K562 (cell line): ENCODE data around the gene ASRGL1. TPM values are rescaled to one million over a fixed set of nuclear protein-coding genes. Genes with fewer than 3 reads are reported as not detected.

Source experiments
- ATAC-seq: fragments of 200-7000 bp; cut with Tn5 transposase; 3 replicates; pipeline ENCODE4 v1.9.1; 2020; ENCODE audit warnings: moderate library complexity
- BruUV-seq: library from RNA; stranded (reverse); fragments of 400-500 nt; replicated peaks from 2 replicates; lab custom pipeline; 2021; lab: Mats Ljungman, UMichigan
- CTCF ChIA-PET: fragments of 300-600 bp; formaldehyde crosslinking; extraction: SDS; loops from one replicate; lab custom pipeline; 2021; ENCODE audit warnings: low intra/inter-chr PET ratio; lab: Yijun Ruan, JAX
- POLR2A ChIA-PET: fragments of 300-600, 350-650 bp; sonication (Branson Sonifier 250); formaldehyde crosslinking; extraction: SDS; loops from one replicate; lab custom pipeline; 2021; ENCODE audit warnings: antibody characterized with exemption, inconsistent platforms; lab: Yijun Ruan, JAX
- DNase-seq, 4 experiments: peaks; one replicate each; pipeline versions ENCODE4 v3.0.0 to v3.0.0-alpha.2; 2011 to 2018; ENCODE audit warnings: low spot score in 3 of 4, mixed read lengths in 3 of 4; ENCODE audit errors: extremely low read depth in 1 of 4
- FAIRE-seq: peaks from 2 replicates; lab custom pipeline; 2011; peaks lifted over from hg19 to GRCh38; lab: Jason Lieb, UNC
- H2AFZ ChIP-seq: 2 replicates; pipeline ENCODE4 v1.6.0; 2011; ENCODE audit warnings: low read depth, low read length, control low read depth, inconsistent platforms
- H3K27ac ChIP-seq: fragments of 200-600 bp; 3 replicates; pipeline ENCODE4 v1.8.0; 2011; ENCODE audit warnings: low read depth, mild to moderate bottlenecking, control low read depth, inconsistent platforms, low read length, moderate library complexity, mixed read lengths; ENCODE audit errors: extremely low read depth
- H3K27me3 ChIP-seq, 2 experiments: fragments of 300-600 bp in 1 of 2; 2 replicates in 1 of 2; 3 replicates in 1 of 2; pipeline versions ENCODE4 v1.6.0 to v1.8.0; 2011; ENCODE audit warnings: inconsistent platforms in 2 of 2, low read length in 2 of 2, mild to moderate bottlenecking in 1 of 2, mixed read lengths in 1 of 2, moderate library complexity in 1 of 2; ENCODE audit not compliant: control insufficient read depth in 2 of 2, insufficient read depth in 2 of 2
- H3K36me3 ChIP-seq: fragments of 300-600 bp; 3 replicates; pipeline ENCODE4 v1.8.0; 2011; ENCODE audit warnings: mild to moderate bottlenecking, low read length, inconsistent platforms; ENCODE audit not compliant: control insufficient read depth, insufficient read depth
- H3K4me1 ChIP-seq, 2 experiments: fragments of 200-600 bp in 1 of 2; replicated peaks in 1 of 2; 2 replicates in 1 of 2; 3 replicates in 1 of 2; pipeline versions ENCODE4 v1.5.1 to v1.8.0; 2011; ENCODE audit warnings: inconsistent platforms in 2 of 2, low read length in 2 of 2, mild to moderate bottlenecking in 1 of 2, mixed read lengths in 1 of 2, moderate library complexity in 1 of 2; ENCODE audit not compliant: control insufficient read depth in 2 of 2, insufficient read depth in 2 of 2
- H3K4me2 ChIP-seq: 2 replicates; pipeline ENCODE4 v1.6.1; 2011; ENCODE audit warnings: low read length, control low read depth, inconsistent platforms, mixed read lengths; ENCODE audit not compliant: insufficient read depth
- H3K4me3 ChIP-seq: fragments of 200-600 bp; sonication (generic), shearing (Covaris generic); 2 replicates; pipeline ENCODE4 v1.5.1; 2016; ENCODE audit warnings: control low read depth, inconsistent platforms
- H3K79me2 ChIP-seq: fragments of 200-600 bp; 3 replicates; pipeline ENCODE4 v1.8.0; 2011; ENCODE audit warnings: low read length, inconsistent platforms; ENCODE audit not compliant: control insufficient read depth, insufficient read depth
- H3K9ac ChIP-seq, 2 experiments: 2 replicates each; pipeline versions ENCODE4 v1.6.0 to v1.6.1; 2011; ENCODE audit warnings: low read depth in 2 of 2, low read length in 2 of 2, control low read depth in 1 of 2, inconsistent platforms in 1 of 2, mild to moderate bottlenecking in 1 of 2, mixed read lengths in 1 of 2; ENCODE audit not compliant: insufficient read depth in 1 of 2
- H3K9me1 ChIP-seq: one replicate; pipeline ENCODE4 v1.6.0; 2011; ENCODE audit warnings: inconsistent platforms, mild to moderate bottlenecking, low read length, moderate library complexity; ENCODE audit not compliant: control insufficient read depth, insufficient read depth
- H3K9me3 ChIP-seq: replicated peaks from 2 replicates; pipeline ENCODE4 v1.5.1; 2011; ENCODE audit warnings: low read depth, low read length, inconsistent platforms; ENCODE audit not compliant: control insufficient read depth, insufficient read depth
- H4K20me1 ChIP-seq: replicated peaks from 2 replicates; pipeline ENCODE4 v1.6.1; 2011; ENCODE audit warnings: low read length, inconsistent platforms, mixed read lengths; ENCODE audit not compliant: control insufficient read depth, insufficient read depth
- ARID1B ChIP-seq: fragments of 450-650 bp; IDR thresholded peaks from 2 replicates; pipeline ENCODE4 v1.6.1; 2016; ENCODE audit warnings: antibody characterized with exemption, mild to moderate bottlenecking, inconsistent platforms
- CBFA2T2 ChIP-seq: fragments of 450-650 bp; conservative IDR thresholded peaks from 2 replicates; pipeline ENCODE4 v1.6.1; 2017; ENCODE audit warnings: mild to moderate bottlenecking
- EP400 ChIP-seq: fragments of 450-650 bp; IDR thresholded peaks from 2 replicates; pipeline ENCODE4 v1.6.1; 2017; ENCODE audit warnings: antibody characterized with exemption, mild to moderate bottlenecking, moderate library complexity
- GTF2E2 ChIP-seq: fragments of 200-800 bp; sonication (Bioruptor generic); IDR thresholded peaks from 2 replicates; pipeline ENCODE4 v1.6.1; 2016; ENCODE audit warnings: missing genetic modification characterization, missing compliant biosample characterization
- LEF1 ChIP-seq: fragments of 450-650 bp; IDR thresholded peaks from 2 replicates; pipeline ENCODE4 v1.6.1; 2016; ENCODE audit warnings: mild to moderate bottlenecking
- MECOM ChIP-seq: fragments of 250-450 bp; sonication (Bioruptor Pico); IDR thresholded peaks from 2 replicates; pipeline ENCODE4 v1.8.0; 2022; ENCODE audit warnings: inconsistent platforms
- MEF2D ChIP-seq: conservative IDR thresholded peaks from 2 replicates; pipeline ENCODE4 v1.6.1; 2016; ENCODE audit warnings: low read depth, missing genetic modification characterization, missing compliant biosample characterization
- MNT ChIP-seq, 2 experiments: fragments of 450-650 bp; conservative IDR thresholded peaks; 2 replicates each; pipeline ENCODE4 v1.6.1; 2017; ENCODE audit warnings: mild to moderate bottlenecking in 2 of 2, moderate library complexity in 2 of 2
- NR2C2 ChIP-seq, 2 experiments: fragments of 200-800 bp in 1 of 2; sonication (Bioruptor generic) in 1 of 2; sonication (generic) in 1 of 2; formaldehyde crosslinking in 1 of 2; IDR thresholded peaks; 2 replicates each; pipeline versions ENCODE4 v1.6.1 to v1.8.0; 2016 to 2022; ENCODE audit warnings: mild to moderate bottlenecking in 1 of 2, missing compliant biosample characterization in 1 of 2, missing genetic modification characterization in 1 of 2, missing genetic modification reagents in 1 of 2
- RAD21 ChIP-seq, 2 experiments: fragments of 250-450 bp in 1 of 2; fragments of 450-650 bp in 1 of 2; sonication (Bioruptor Pico) in 1 of 2; formaldehyde crosslinking in 1 of 2; IDR thresholded peaks in 1 of 2; conservative IDR thresholded peaks in 1 of 2; 2 replicates each; pipeline versions ENCODE4 v1.4.0 to v1.8.0; 2020 to 2022; ENCODE audit warnings: mild to moderate bottlenecking in 2 of 2, moderate library complexity in 1 of 2
- ZKSCAN8 ChIP-seq: fragments of 200-800 bp; sonication (Bioruptor generic); IDR thresholded peaks from 2 replicates; pipeline ENCODE4 v1.6.1; 2016; ENCODE audit warnings: missing genetic modification characterization, missing compliant biosample characterization
- ZNF592 ChIP-seq: fragments of 450-650 bp; IDR thresholded peaks from 2 replicates; pipeline ENCODE4 v1.6.1; 2017; ENCODE audit warnings: antibody characterized with exemption, mild to moderate bottlenecking
- ZNF699 ChIP-seq: fragments of 250-450 bp; sonication (Bioruptor Pico); IDR thresholded peaks from 2 replicates; pipeline ENCODE4 v1.8.0; 2021; ENCODE audit warnings: mild to moderate bottlenecking, moderate library complexity; ENCODE audit not compliant: insufficient replicate concordance
- WGBS: fragments of 100-300 bp; shearing (Covaris generic); methylation state at CpG from one replicate; pipeline ENCODE4 v1.1.6; 2016; ENCODE audit warnings: low coverage, mixed read lengths; ENCODE audit not compliant: insufficient coverage; ENCODE audit errors: missing lambda C conversion rate; 5-methylcytosine and 5-hydroxymethylcytosine counted together
- in situ Hi-C: fragments of 300-500 bp; cut with MboI; formaldehyde crosslinking; loops from 4 replicates; pipeline ENCODE4 v1.15.0; 2018; ENCODE audit warnings: inconsistent platforms, mixed read lengths
- intact Hi-C: fragments of 100-400 bp; cut with micrococcal nuclease; formaldehyde crosslinking; loops from 2 replicates; pipeline ENCODE4 v1.14.2; 2022
- polyA plus RNA-seq, 8 experiments: library from polyadenylated mRNA; depleted of rRNA in 4 of 8; stranded (reverse) in 5 of 8; unstranded in 3 of 8; fragments of >200 nt; fragmentation: Nextera tagmentation in 2 of 8; fragmentation: Illumina TruSeq in 1 of 8; extraction: Ambion mirVana in 2 of 8; extraction: Trizol in 1 of 8; gene quantifications; 2 replicates each; pipeline versions ENCODE4 v1.2.1 to v1.2.3, GENCODE V29; 2011 to 2014; ENCODE audit warnings: inconsistent platforms in 1 of 8, missing spikeins in 1 of 8
- total RNA-seq, 7 experiments: library from RNA; depleted of rRNA in 6 of 7; stranded (reverse); fragments of >200 nt in 6 of 7; fragmentation: Illumina TruSeq in 2 of 7; extraction: Trizol in 2 of 7; gene quantifications; 2 replicates each; pipeline versions ENCODE4 v1.2.1 to v1.2.3, GENCODE V29; 2011 to 2021; ENCODE audit warnings: low replicate concordance in 1 of 7
- TF ChIP-seq, protein P1 (sequence below): fragments of 250-450 bp; sonication (Bioruptor Pico); IDR thresholded peaks from 2 replicates; pipeline ENCODE4 v1.5.0; 2021

The ASRGL1 gene
- total and polyA plus RNA-seq, 9 of the 15 experiments (the other 6 are each of a cell fraction or from before 2014, with no cell fraction given): 3.1 to 23.0 (median 11.2) TPM

DNA sequence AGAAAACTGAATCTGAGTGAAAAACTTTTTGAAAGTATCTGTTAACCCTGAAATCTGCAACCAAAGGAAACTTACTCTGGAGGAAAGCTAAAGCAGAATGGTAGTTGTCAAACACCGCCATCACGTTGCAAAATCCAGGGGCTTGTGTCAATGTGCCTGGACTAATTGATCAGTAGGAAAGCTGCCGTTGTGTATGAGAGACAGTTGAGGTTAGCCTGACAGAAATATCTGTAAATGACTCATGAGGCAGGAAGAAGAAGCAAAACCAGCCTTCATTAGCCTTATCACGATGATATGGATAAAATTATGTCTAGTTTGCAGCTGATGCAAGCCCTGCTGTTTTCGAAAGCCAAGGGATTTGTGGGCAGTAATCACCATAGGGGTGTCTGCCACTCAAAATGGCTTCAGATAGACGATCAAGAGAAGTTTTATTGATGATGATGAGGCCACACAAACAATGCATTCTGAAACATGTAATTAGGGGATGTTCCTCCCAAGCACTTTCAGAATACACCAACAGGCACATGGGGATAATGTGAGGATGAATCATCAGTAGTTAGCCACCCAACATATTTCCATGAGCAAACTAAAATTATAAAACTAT lies 90.5 kb downstream of the ASRGL1 start:
- ATAC-seq (no peak), FAIRE-seq (no peak), DNase-seq (no peak)
- Histone ChIP-seq H3K9ac (peak overlapping the region in 1 of 2 experiments; percentile 8; a peak in 1 of 4 replicates), H3K27ac (peak overlapping the region; percentile 37; the same call in 2 of the 3 replicates), H4K20me1 (no peaks in the 10 kb centered on the region), H3K9me3 (no peaks in the 10 kb centered on the region), H3K79me2 (no peaks in the 10 kb centered on the region), H3K9me1 (no peaks in the 10 kb centered on the region), H3K4me2 (peak overlapping the region; percentile 16), H3K36me3 (no peaks in the 10 kb centered on the region), H2AFZ (peak overlapping the region; percentile 66), H3K4me1 (peaks cover 16 to 30% of the 10 kb centered on the region in 2 experiments), H3K27me3 (no peaks in the 10 kb centered on the region), H3K4me3 (no peak overlapping the region)
- ChIA-PET POLR2A (interaction anchor here (1.0 to 1.6 kb wide), 5 partner anchors 9 to 164 kb away, joined by 3 to 7 read pairs (median 5); partner anchors contain the start of genes EEF1G and TUT1), CTCF (no interaction called here)
- in situ Hi-C loops (no loop called here), intact Hi-C loops (loop anchor here (10.0 kb wide), 1 partner anchor 77 kb away; no protein-coding TSS in a partner anchor)
- no TSS peak for BruUV-seq
- 11% methylated on average over 6 of the region's 6 CpGs for WGBS
- TF ChIP-seq MEF2D (0 out of 2 replicates have a peak, but pooled peaks have one; percentile 32), ZNF592 (peak; percentile 58; the same call in 1 of the 2 replicates), LEF1 (peak; percentile 29; the same call in 1 of the 2 replicates), MNT (conservative IDR thresholded peaks at IDR 0.05) (peak in 1 of 2 experiments; percentile 50; a peak in 1 of 4 replicates), ZNF699 (CRISPR knock-in tag) (no peak), NR2C2 (CRISPR knock-in tag; IDR thresholded peaks at IDR 0.05) (no peak), NR2C2 (tag; IDR thresholded peaks at IDR 0.05) (peak; percentile 19; the same call in 1 of the 2 replicates), CBFA2T2 (no peak), RAD21 (CRISPR knock-in tag; conservative IDR thresholded peaks at IDR 0.05 in 1 of 2, IDR thresholded peaks at IDR 0.05 in 1 of 2) (peak in 1 of 2 experiments; percentile 16; a peak in 1 of 4 replicates), GTF2E2 (tag) (peak; percentile 48; the same call in 1 of the 2 replicates), MECOM (CRISPR knock-in tag) (0 out of 2 replicates have a peak, but pooled peaks have one; percentile 45), ZKSCAN8 (CRISPR knock-in tag) (peak; percentile 57; the same call in 1 of the 2 replicates), EP400 (peak; percentile 59), ARID1B (peak; percentile 72)
- TF ChIP-seq, protein P1, sequence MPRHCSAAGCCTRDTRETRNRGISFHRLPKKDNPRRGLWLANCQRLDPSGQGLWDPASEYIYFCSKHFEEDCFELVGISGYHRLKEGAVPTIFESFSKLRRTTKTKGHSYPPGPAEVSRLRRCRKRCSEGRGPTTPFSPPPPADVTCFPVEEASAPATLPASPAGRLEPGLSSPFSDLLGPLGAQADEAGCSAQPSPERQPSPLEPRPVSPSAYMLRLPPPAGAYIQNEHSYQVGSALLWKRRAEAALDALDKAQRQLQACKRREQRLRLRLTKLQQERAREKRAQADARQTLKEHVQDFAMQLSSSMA: no peak
